ENCODE measurements around the gene AIFM2. TPM values are rescaled to one million over a fixed set of nuclear protein-coding genes. Genes with fewer than 3 reads are reported as not detected.
A peak's percentile ranks its signal among the peaks of the same experiment; 100 is the strongest.

Gene AIFM2
- total and polyA plus RNA-seq, 2 of the 13 experiments (the other 11 are each of a cell fraction or from before 2014, with no cell fraction given) = 20.3 to 29.5 TPM

DNA sequence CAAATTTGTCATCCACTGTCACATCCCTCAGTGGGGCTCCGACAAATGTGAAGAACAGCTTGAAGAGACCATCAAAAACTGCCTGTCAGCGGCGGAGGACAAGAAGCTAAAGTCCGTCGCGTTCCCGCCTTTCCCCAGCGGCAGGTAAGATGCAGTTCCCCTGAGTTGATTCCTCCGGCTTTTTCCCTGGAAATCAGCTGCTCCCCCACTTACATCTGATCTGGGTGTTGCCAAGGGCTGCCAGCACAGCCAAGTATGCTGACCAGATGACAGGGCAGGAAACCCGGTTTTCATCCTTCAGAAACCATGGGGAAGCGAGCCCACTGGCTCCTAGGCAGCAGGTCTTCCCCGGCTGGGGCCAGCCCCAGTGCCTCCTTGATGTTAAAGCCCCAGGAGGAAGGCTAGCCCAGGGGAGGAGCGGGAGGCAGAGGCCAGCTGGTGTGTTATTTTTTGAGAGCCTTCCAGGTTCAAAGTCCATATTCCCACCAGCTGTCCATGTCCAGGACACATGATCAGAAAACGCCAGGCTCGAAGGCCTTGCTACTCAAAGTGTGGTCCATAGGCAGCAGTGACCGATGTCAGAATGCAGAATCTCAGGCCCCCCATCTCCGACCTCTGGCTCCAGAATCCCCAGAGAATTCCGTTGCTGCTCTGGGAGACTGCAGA lies 23.4 kb downstream of the AIFM2 start:
- 71% methylated on average over 16 of the region's 18 CpGs for WGBS (ENCODE audit: low lambda C conversion rate)
- peak; percentile 70 for ATAC-seq
- TF ChIP-seq BRCA1 (CRISPR knock-in tag; IDR thresholded peaks at IDR 0.05) (peak; percentile 86; the same call in 1 of the 2 replicates), HOMEZ (CRISPR knock-in tag; IDR thresholded peaks at IDR 0.05; ENCODE audit: low read depth) (peak; percentile 57; the same call in 1 of the 2 replicates), IRF9 (CRISPR knock-in tag; IDR thresholded peaks at IDR 0.05; ENCODE audit: borderline replicate concordance) (no peak), MLX (CRISPR knock-in tag; IDR thresholded peaks at IDR 0.05) (peak; percentile 100), ZBTB34 (CRISPR knock-in tag; IDR thresholded peaks at IDR 0.05) (no peak), XBP1 (CRISPR knock-in tag; IDR thresholded peaks at IDR 0.05) (no peak), SRSF1 (optimal IDR thresholded peaks at IDR 0.05; ENCODE audit: low read depth, low read length) (no peak), AGO1 (IDR thresholded peaks at IDR 0.05; ENCODE audit: low read depth, low read length, poor library complexity, severe bottlenecking) (no peak), ZUFSP (CRISPR knock-in tag; IDR thresholded peaks at IDR 0.05; ENCODE audit: borderline replicate concordance) (no peak), ZBTB8A (CRISPR knock-in tag; IDR thresholded peaks at IDR 0.05; ENCODE audit: borderline replicate concordance, low read depth) (no peak), GATAD1 (CRISPR knock-in tag; IDR thresholded peaks at IDR 0.05) (no peak), ZNF33B (CRISPR knock-in tag; IDR thresholded peaks at IDR 0.05) (no peak), SP4 (CRISPR knock-in tag; IDR thresholded peaks at IDR 0.05) (0 out of 2 replicates have a peak, but pooled peaks have one; percentile 26)
- TF ChIP-seq, protein P1, sequence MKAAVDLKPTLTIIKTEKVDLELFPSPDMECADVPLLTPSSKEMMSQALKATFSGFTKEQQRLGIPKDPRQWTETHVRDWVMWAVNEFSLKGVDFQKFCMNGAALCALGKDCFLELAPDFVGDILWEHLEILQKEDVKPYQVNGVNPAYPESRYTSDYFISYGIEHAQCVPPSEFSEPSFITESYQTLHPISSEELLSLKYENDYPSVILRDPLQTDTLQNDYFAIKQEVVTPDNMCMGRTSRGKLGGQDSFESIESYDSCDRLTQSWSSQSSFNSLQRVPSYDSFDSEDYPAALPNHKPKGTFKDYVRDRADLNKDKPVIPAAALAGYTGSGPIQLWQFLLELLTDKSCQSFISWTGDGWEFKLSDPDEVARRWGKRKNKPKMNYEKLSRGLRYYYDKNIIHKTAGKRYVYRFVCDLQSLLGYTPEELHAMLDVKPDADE (CRISPR knock-in tag; IDR thresholded peaks at IDR 0.05) = no peak
- TF ChIP-seq, protein P2, sequence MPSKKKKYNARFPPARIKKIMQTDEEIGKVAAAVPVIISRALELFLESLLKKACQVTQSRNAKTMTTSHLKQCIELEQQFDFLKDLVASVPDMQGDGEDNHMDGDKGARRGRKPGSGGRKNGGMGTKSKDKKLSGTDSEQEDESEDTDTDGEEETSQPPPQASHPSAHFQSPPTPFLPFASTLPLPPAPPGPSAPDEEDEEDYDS (CRISPR knock-in tag; IDR thresholded peaks at IDR 0.05) = no peak

More for the DNA sequence above, 23.4 kb downstream of the AIFM2 start:
- Histone ChIP-seq H3K27ac (ENCODE audit: extremely low read length, insufficient read depth, low read length) (peak overlapping the region; percentile 45), H4K20me1 (ENCODE audit: insufficient read depth, low read length) (no peaks in the 10 kb centered on the region), H2AFZ (ENCODE audit: low read length) (no peak overlapping the region), H3K79me2 (ENCODE audit: insufficient read depth, low read length) (no peaks in the 10 kb centered on the region), H3K9ac (ENCODE audit: insufficient read depth, low read depth, low read length) (no peak overlapping the region), H3K27me3 (ENCODE audit: control insufficient read depth in 1 of 2, insufficient read depth in 2 of 2, low read length in 2 of 2) (no peaks in the 10 kb centered on the region; a peak in 1 of 5 replicates), H3K4me2 (ENCODE audit: low read depth, low read length) (peak overlapping the region; percentile 36), H3K4me1 (ENCODE audit: insufficient read depth, low read length) (peaks cover 23% of the 10 kb centered on the region), H3K9me3 (ENCODE audit: low read length) (no peaks in the 10 kb centered on the region), H3K4me3 (replicated peaks in 1 of 3; ENCODE audit: insufficient read depth in 1 of 3, low read depth in 2 of 3, low read length in 3 of 3) (no peak overlapping the region), H3K36me3 (replicated peaks in 1 of 2; ENCODE audit: control insufficient read depth in 1 of 2, insufficient read depth in 2 of 2, low read length in 2 of 2) (peaks cover 15 to 46% of the 10 kb centered on the region in 2 experiments; a peak in 4 of 5 replicates)
- DNase-seq (ENCODE audit: low spot score) = peak; percentile 57
- BruUV-seq (replicated peaks) = no TSS peak
- peak; percentile 15 for FAIRE-seq
- CTCF ChIA-PET (ENCODE audit: low intra/inter-chr PET ratio, low total read pairs) = no interaction called here
- POLR2A ChIA-PET = interaction anchor here (0.8 to 2.6 kb wide), 9 partner anchors 11 to 62 kb away, joined by 3 to 16 read pairs (median 5); partner anchors contain the start of genes SAR1A and TYSND1
- intact Hi-C loops (cut with micrococcal nuclease; ENCODE audit: unreplicated experiment) (no loop called here), in situ Hi-C loops (cut with HindIII; ENCODE audit: extremely low pct_ligation_motif_present, low pct_unique_long_range_greater_than_20kb) (no loop called here)

Measured in HepG2 (cell line).